Measurements from ENCODE around the gene EVPL.

Gene EVPL

GRCh38 chr17:76024353-76024752 is 2.8 kb downstream of the EVPL start:
- no peak for TF ChIP-seq CTCF (IDR thresholded peaks at IDR 0.05; ENCODE audit: insufficient read depth, low read depth, low read length, missing control alignments)
- DNase-seq (ENCODE audit: low read depth), result peak; percentile 28
- H3K4me3 ChIP-seq (ENCODE audit: low read length), result no peak overlapping the region

GRCh38 chr17:76023900-76024237 is 3.2 kb downstream of the EVPL start:
- DNase-seq (ENCODE audit: low read depth), result no peak
- no peak for TF ChIP-seq CTCF (IDR thresholded peaks at IDR 0.05; ENCODE audit: insufficient read depth, low read depth, low read length, missing control alignments)
- H3K4me3 ChIP-seq (ENCODE audit: low read length), result no peak overlapping the region

DNA sequence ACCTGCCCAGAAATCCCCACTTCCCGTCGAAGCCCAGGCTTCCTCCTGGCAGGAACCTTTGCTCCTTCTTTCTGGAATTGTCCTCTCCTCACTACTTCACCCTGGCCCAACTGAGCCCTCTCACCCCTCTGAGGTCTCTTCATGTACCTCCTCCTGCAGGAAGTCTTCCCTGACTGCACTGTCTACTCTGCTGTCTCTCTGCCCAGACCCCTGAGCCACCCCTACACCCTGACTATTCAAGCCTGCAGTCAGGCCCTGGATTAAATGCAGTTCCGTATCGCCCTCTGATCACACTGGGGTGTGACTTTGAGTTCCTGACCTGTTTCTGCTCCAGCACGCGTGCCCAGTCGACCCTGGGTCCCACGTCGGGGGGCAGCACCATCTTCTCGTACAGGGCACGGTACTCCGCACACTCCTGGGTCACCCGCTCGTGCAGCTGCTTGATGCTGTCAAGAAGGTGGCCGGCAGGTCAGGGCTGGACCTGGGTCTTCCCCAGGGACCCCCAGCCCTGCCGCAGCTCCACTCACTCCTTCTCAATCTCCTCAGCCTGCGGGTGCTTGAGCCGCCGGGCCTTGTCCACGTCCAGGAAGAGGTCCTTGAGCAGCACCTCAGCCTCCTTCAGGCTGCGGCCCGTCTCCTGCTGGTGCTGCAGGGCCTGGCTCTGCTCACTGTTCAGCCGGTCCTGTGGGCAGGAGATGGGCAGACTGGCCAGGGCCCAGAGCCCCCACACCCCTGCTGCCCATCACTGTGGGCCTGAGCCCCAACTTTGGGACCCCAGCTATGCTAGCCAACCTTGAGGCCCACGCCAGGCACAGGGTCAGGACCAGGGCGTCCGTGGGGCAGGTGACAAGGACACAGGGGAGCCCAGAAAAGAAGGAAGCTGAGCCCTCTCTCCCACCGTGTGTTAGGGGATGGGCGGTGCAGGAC is 3.9 kb downstream of the EVPL start:
- no peak for TF ChIP-seq CTCF (IDR thresholded peaks at IDR 0.05; ENCODE audit: insufficient read depth, low read depth, low read length, missing control alignments)
- no peak overlapping the region for H3K4me3 ChIP-seq (ENCODE audit: low read length)
- no peak for DNase-seq (ENCODE audit: low read depth)

- no peak overlapping the region for H3K4me3 ChIP-seq (ENCODE audit: low read length)
- TF ChIP-seq CTCF (IDR thresholded peaks at IDR 0.05; ENCODE audit: insufficient read depth, low read depth, low read length, missing control alignments), result no peak
- no peak for DNase-seq (ENCODE audit: low read depth)
Measured at GRCh38 chr17:76022285-76022684, 4.8 kb downstream of the EVPL start.

DNA sequence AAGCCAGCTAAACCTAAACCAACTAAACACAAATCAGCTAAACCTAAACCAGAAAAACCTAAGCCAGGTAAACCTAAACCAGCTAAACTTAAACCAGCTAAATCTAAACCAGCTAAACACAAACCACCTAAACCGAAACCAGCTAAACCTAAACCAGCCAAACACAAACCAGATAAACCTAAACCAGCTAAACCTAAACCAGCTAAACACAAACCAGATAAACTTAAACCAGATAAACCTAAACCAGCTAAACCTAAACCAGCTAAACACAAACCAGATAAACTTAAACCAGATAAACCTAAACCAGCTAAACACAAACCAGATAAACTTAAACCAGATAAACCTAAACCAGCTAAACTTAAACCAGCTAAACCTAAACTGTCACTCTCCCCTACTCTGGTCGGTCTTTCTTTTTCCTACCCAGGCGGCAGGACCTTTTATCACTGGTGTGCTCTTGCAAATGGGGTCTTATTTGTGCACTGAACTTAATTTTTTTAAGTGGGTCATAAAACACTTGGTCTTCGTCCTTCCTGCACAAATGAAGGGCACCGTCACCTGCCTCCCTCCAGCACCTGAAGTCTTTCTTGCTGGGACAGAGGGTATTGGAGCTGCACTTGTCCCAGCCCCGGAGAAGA is 7.2 kb downstream of the EVPL start:
- no peak for DNase-seq (ENCODE audit: low read depth)
- TF ChIP-seq CTCF (IDR thresholded peaks at IDR 0.05; ENCODE audit: insufficient read depth, low read depth, low read length, missing control alignments), result no peak
- no peak overlapping the region for H3K4me3 ChIP-seq (ENCODE audit: low read length)

DNA sequence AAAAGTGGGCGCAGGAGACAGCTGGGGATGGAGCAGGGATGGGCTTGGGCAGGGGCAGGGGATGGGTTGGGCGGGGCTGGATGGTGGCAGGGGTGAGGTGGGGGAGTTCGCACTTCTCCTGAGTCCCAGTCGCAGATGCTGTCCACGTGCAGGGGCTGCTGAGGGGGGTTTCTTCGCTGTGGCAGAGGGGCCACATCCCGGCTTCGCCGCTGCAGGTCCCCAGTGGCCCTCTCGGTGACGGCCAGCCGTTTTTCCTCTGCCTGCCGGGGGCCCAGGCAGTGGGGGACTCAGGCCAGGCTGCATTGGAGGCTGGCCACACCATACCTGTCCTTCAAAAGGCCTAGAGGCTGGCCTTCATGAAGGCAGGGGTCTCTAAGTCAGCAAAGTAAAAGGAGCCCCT is 8.3 kb downstream of the EVPL start:
- no peak overlapping the region for H3K4me3 ChIP-seq (ENCODE audit: low read length)
- no peak for TF ChIP-seq CTCF (IDR thresholded peaks at IDR 0.05; ENCODE audit: insufficient read depth, low read depth, low read length, missing control alignments)
- no peak for DNase-seq (ENCODE audit: low read depth)

All from epithelial cell of esophagus (primary cell).